ENCODE measurements around the gene C10orf143.

The C10orf143 gene

DNA sequence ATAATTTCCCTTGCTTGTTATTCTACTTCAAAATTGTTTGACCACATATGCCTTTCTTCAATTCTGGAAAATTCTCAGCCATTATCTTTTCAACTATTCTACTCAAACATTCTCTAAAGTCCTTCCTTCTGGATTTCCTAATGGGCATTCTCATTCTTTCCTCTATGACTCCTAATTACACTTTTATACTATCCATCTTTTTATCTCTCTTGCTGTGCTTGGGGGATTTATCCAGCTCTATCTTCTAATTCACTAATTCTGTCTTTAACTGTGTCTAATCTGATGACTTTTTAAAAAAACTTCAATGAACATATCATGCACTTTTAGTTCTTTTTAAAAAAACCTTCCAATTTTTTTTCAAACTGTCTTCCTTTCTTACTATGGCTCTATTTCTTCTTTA, 38.4 kb downstream of the C10orf143 start:
- Histone ChIP-seq H4K20me1 (ENCODE audit: low read depth, low read length) (no peaks in the 10 kb centered on the region), H3K4me3 (ENCODE audit: insufficient read depth, low read length, poor library complexity, severe bottlenecking) (no peak overlapping the region), H3K9ac (ENCODE audit: low read length) (no peak overlapping the region), H3K79me2 (ENCODE audit: insufficient read depth, low read length) (no peaks in the 10 kb centered on the region), H3K4me2 (ENCODE audit: low read depth, low read length, poor library complexity, severe bottlenecking) (no peak overlapping the region), H3K27me3 (ENCODE audit: low read length) (no peaks in the 10 kb centered on the region), H3K36me3 (ENCODE audit: low read length) (peaks cover 10% of the 10 kb centered on the region; the same call in 1 of the 2 replicates), H2AFZ (ENCODE audit: low read depth, low read length, severe bottlenecking) (no peak overlapping the region), H3K27ac (ENCODE audit: low read depth, low read length) (no peak overlapping the region), H3K9me3 (ENCODE audit: insufficient read depth, low read length) (peaks cover 10% of the 10 kb centered on the region; the same call in 1 of the 2 replicates), H3K9me2 (replicated peaks; ENCODE audit: insufficient read depth, low read length) (no peaks in the 10 kb centered on the region), H3F3A (ENCODE audit: insufficient read depth) (no peaks in the 10 kb centered on the region)
- no peak for TF ChIP-seq CTCF (IDR thresholded peaks at IDR 0.05; ENCODE audit: insufficient read depth, low read length, poor library complexity, severe bottlenecking)
- no peak for TF ChIP-seq EZH2phosphoT487 (conservative IDR thresholded peaks at IDR 0.05; ENCODE audit: low read length)

DNA sequence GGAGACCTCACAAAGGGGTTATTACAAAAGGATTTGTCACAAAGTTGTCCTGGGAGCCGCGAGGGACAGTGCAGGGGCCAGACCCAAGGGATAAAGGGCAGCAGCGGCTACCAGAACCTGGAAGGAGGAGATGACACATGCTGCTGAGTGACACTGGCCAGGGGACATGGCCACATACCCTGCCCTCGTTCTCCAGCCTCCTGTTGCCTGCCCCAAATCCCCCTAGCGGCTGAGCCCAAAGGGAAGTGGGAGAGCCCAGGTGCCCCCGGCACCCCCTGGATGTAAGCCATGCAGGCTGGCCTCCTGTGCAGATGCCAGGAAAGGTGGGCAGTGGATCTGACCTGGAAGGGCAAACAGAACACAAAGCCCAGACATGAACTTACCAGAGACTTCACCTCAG, 42.7 kb downstream of the C10orf143 start:
- Histone ChIP-seq H3F3A (ENCODE audit: insufficient read depth) (no peaks in the 10 kb centered on the region), H4K20me1 (ENCODE audit: low read depth, low read length) (no peaks in the 10 kb centered on the region), H3K27ac (ENCODE audit: low read depth, low read length) (no peak overlapping the region), H3K36me3 (ENCODE audit: low read length) (peaks cover 8% of the 10 kb centered on the region; the same call in 1 of the 2 replicates), H3K9ac (ENCODE audit: low read length) (no peak overlapping the region), H2AFZ (ENCODE audit: low read depth, low read length, severe bottlenecking) (no peak overlapping the region), H3K79me2 (ENCODE audit: insufficient read depth, low read length) (no peaks in the 10 kb centered on the region), H3K9me3 (ENCODE audit: insufficient read depth, low read length) (peaks cover 10% of the 10 kb centered on the region; the same call in 1 of the 2 replicates), H3K4me3 (ENCODE audit: insufficient read depth, low read length, poor library complexity, severe bottlenecking) (no peak overlapping the region), H3K27me3 (ENCODE audit: low read length) (no peaks in the 10 kb centered on the region), H3K9me2 (replicated peaks; ENCODE audit: insufficient read depth, low read length) (no peaks in the 10 kb centered on the region), H3K4me2 (ENCODE audit: low read depth, low read length, poor library complexity, severe bottlenecking) (no peak overlapping the region)
- TF ChIP-seq EZH2phosphoT487 (conservative IDR thresholded peaks at IDR 0.05; ENCODE audit: low read length) (no peak), CTCF (IDR thresholded peaks at IDR 0.05; ENCODE audit: insufficient read depth, low read length, poor library complexity, severe bottlenecking) (no peak)

DNA sequence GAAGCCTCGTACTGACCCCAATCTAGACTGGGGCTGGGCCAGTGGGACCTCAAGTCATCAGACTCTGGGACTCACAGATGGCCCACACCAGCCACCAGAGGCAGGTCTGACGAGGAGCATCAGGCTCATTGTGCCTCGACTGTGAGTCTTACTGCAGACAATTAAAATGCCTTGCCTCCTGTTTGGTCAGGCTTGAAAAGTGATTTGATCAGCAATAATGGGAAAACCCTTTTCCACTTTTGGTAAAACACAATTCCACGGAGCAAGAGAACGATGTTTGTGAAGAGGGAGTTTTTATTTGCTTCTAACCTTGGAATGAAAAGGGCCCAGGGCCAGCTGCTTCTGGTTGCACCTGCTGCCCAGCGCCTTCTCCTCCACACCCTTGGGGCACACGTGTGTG, 43.9 kb downstream of the C10orf143 start:
- no peaks in the 10 kb centered on the region for H3K9me3 ChIP-seq (ENCODE audit: insufficient read depth, low read length)
- TF ChIP-seq CTCF (IDR thresholded peaks at IDR 0.05; ENCODE audit: insufficient read depth, low read length, poor library complexity, severe bottlenecking), result no peak
- no peak for TF ChIP-seq EZH2phosphoT487 (conservative IDR thresholded peaks at IDR 0.05; ENCODE audit: low read length)
- H3K9ac ChIP-seq (ENCODE audit: low read length), result no peak overlapping the region
- H3K9me2 ChIP-seq (replicated peaks; ENCODE audit: insufficient read depth, low read length), result no peaks in the 10 kb centered on the region
- no peaks in the 10 kb centered on the region for H3K36me3 ChIP-seq (ENCODE audit: low read length)
- no peaks in the 10 kb centered on the region for H3F3A ChIP-seq (ENCODE audit: insufficient read depth)
- H2AFZ ChIP-seq (ENCODE audit: low read depth, low read length, severe bottlenecking), result no peak overlapping the region
- no peaks in the 10 kb centered on the region for H3K79me2 ChIP-seq (ENCODE audit: insufficient read depth, low read length)
- H4K20me1 ChIP-seq (ENCODE audit: low read depth, low read length), result no peaks in the 10 kb centered on the region
- no peak overlapping the region for H3K27ac ChIP-seq (ENCODE audit: low read depth, low read length)
- no peaks in the 10 kb centered on the region for H3K27me3 ChIP-seq (ENCODE audit: low read length)
- no peak overlapping the region for H3K4me3 ChIP-seq (ENCODE audit: insufficient read depth, low read length, poor library complexity, severe bottlenecking)
- no peak overlapping the region for H3K4me2 ChIP-seq (ENCODE audit: low read depth, low read length, poor library complexity, severe bottlenecking)
